ENCODE measurements around the gene CYBA. TPM values are rescaled to one million over a fixed set of nuclear protein-coding genes. Genes with fewer than 3 reads are reported as not detected.

The CYBA gene
- polyA plus RNA-seq, 2 donors = 58.5 to 67.8 TPM

Other genes starting within 250 kb of the CYBA start
- gene ZFPM1, start 197.8 kb downstream of the CYBA start, polyA plus RNA-seq = 1 to 10 TPM in 1 of 2 donors, under 1 TPM in 1; 0.98 to 2.6 TPM
- 10 to 100 TPM; 19.1 to 24.5 TPM for gene ZC3H18, start 80.7 kb downstream of the CYBA start, polyA plus RNA-seq
- gene IL17C, start 12.5 kb downstream of the CYBA start, polyA plus RNA-seq = under 1 TPM; 0.07 to 0.59 TPM
- gene MVD, start 12.0 kb upstream of the CYBA start, polyA plus RNA-seq = 100 to 1,000 TPM in 1 of 2 donors, 10 to 100 TPM in 1; 92.5 to 149 TPM
- gene SNAI3, start 35.5 kb upstream of the CYBA start, polyA plus RNA-seq = under 1 TPM; 0.24 to 0.28 TPM
- 10 to 100 TPM in 1 of 2 donors, 1 to 10 TPM in 1; 5.2 to 11.7 TPM for gene RNF166, start 55.4 kb upstream of the CYBA start, polyA plus RNA-seq
- gene CTU2, start 55.5 kb upstream of the CYBA start, polyA plus RNA-seq = 10 to 100 TPM; 10.4 to 11.0 TPM
- gene PIEZO1, start 134.2 kb upstream of the CYBA start, polyA plus RNA-seq = 100 to 1,000 TPM; 102 to 172 TPM
- gene CDT1, start 152.7 kb upstream of the CYBA start, polyA plus RNA-seq = 1 to 10 TPM; 5.8 to 9.9 TPM
- gene APRT, start 160.9 kb upstream of the CYBA start, polyA plus RNA-seq = 100 to 1,000 TPM; 137 to 223 TPM
- gene GALNS, start 205.9 kb upstream of the CYBA start, polyA plus RNA-seq = 10 to 100 TPM; 10.7 to 20.4 TPM
- gene TRAPPC2L, start 206.1 kb upstream of the CYBA start, polyA plus RNA-seq = 10 to 100 TPM; 42.8 to 44.1 TPM
- under 1 TPM; 0.04 to 0.14 TPM for gene PABPN1L, start 215.6 kb upstream of the CYBA start, polyA plus RNA-seq

All from esophagus (tissue), 2 donors.